Stomach (tissue), 4 donors: ENCODE measurements around the gene PCLO.

ENCODE experiments used
- CTCF ChIP-seq, 7 experiments: fragments of 450-650 bp in 4 of 7; fragments of 200-600 bp in 3 of 7; sonication (generic) in 3 of 7; IDR thresholded peaks; one replicate each; pipeline ENCODE4 v1.5.1; 2016 to 2019; ENCODE audit warnings: antibody characterized with exemption in 7 of 7, control low read depth in 2 of 7, mild to moderate bottlenecking in 1 of 7
- POLR2A ChIP-seq, 4 donors: fragments of 450-650 bp; IDR thresholded peaks; one replicate each; pipeline ENCODE4 v1.6.1; 2016; ENCODE audit warnings: antibody characterized with exemption in 4 of 4, control low read depth in 2 of 4, mild to moderate bottlenecking in 1 of 4, moderate library complexity in 1 of 4

- TF ChIP-seq POLR2A (IDR thresholded peaks at IDR 0.05) (no peak), CTCF (IDR thresholded peaks at IDR 0.05) (no peak)
These were observed 123.9 kb downstream of the PCLO start for GRCh38 chr7:83038787-83039186.
